A549 (cell line): Measurements from ENCODE around the gene RPS6KA1.

ENCODE experiments used
- ATOH8 ChIP-seq: fragments of 250-450 bp; sonication (Bioruptor Pico); IDR thresholded peaks from 2 replicates; pipeline ENCODE4 v1.5.0; 2020; ENCODE audit warnings: low read depth, mild to moderate bottlenecking, moderate library complexity
- CEBPB ChIP-seq, 2 experiments: fragments of >200 bp in 1 of 2; sonication (Bioruptor Twin) in 1 of 2; formaldehyde crosslinking in 1 of 2; IDR thresholded peaks; 2 replicates each; pipeline ENCODE4 v1.6.1; 2012 to 2016
- CTCF ChIP-seq: fragments of >200 bp; sonication (Bioruptor Twin); formaldehyde crosslinking; IDR thresholded peaks from 3 replicates; pipeline ENCODE4 v1.5.1; 2016
- EHMT2 ChIP-seq: fragments of 200-600 bp; sonication (generic); IDR thresholded peaks from 2 replicates; pipeline ENCODE4 v1.6.1; 2016; ENCODE audit warnings: antibody characterized with exemption, low read depth, mild to moderate bottlenecking, moderate library complexity
- HDAC2 ChIP-seq: fragments of 200-600 bp; sonication (generic); IDR thresholded peaks from 2 replicates; pipeline ENCODE4 v1.6.1; 2016
- HOXA7 ChIP-seq: fragments of 250-450 bp; sonication (Bioruptor Pico); IDR thresholded peaks from 2 replicates; pipeline ENCODE4 v1.5.0; 2020; ENCODE audit warnings: mild to moderate bottlenecking, moderate library complexity
- KDM1A ChIP-seq: fragments of 200-600 bp; sonication (generic); IDR thresholded peaks from 2 replicates; pipeline ENCODE4 v1.6.1; 2016; ENCODE audit warnings: low read depth, mild to moderate bottlenecking
- MAFK ChIP-seq: fragments of 450-650 bp; IDR thresholded peaks from 2 replicates; pipeline ENCODE4 v1.6.1; 2014; ENCODE audit not compliant: partially characterized antibody
- POLR2A ChIP-seq: IDR thresholded peaks from 2 replicates; pipeline ENCODE4 v1.6.1; 2012; ENCODE audit warnings: mild to moderate bottlenecking, low read length
- SMC3 ChIP-seq: fragments of >200 bp; sonication (Bioruptor Twin); formaldehyde crosslinking; IDR thresholded peaks from 3 replicates; pipeline ENCODE4 v1.6.1; 2018; ENCODE audit warnings: inconsistent platforms
- USF2 ChIP-seq: fragments of 450-650 bp; IDR thresholded peaks from 2 replicates; pipeline ENCODE4 v1.6.1; 2014; ENCODE audit warnings: antibody characterized with exemption
- ZNF302 ChIP-seq: fragments of 250-450 bp; sonication (Bioruptor Pico); IDR thresholded peaks from 2 replicates; pipeline ENCODE4 v1.9.0; 2021; ENCODE audit warnings: inconsistent platforms, mild to moderate bottlenecking, moderate library complexity

- TF ChIP-seq HDAC2, result no peak
- no peak for TF ChIP-seq MAFK
- TF ChIP-seq POLR2A, result no peak
- TF ChIP-seq SMC3, result no peak
- TF ChIP-seq USF2, result no peak
- no peak for TF ChIP-seq HOXA7 (CRISPR knock-in tag)
- TF ChIP-seq ZNF302 (CRISPR knock-in tag), result no peak
- no peak for TF ChIP-seq CTCF
- TF ChIP-seq CEBPB (IDR thresholded peaks at IDR 0.05), result no peak
- TF ChIP-seq KDM1A, result no peak
- TF ChIP-seq ATOH8 (CRISPR knock-in tag), result no peak
- no peak for TF ChIP-seq EHMT2
These were observed 69.3 kb downstream of the RPS6KA1 start for GRCh38 chr1:26598890-26599289.
